GM12878 (cell line): ENCODE results near the gene BANP. TPM values are rescaled to one million over a fixed set of nuclear protein-coding genes. Genes with fewer than 3 reads are reported as not detected.

Experiments
- ATAC-seq: fragments of 200-7000 bp; cut with Tn5 transposase; 3 replicates; pipeline ENCODE4 v1.9.1; 2020; ENCODE audit warnings: mild to moderate bottlenecking, moderate library complexity
- BruUV-seq: library from RNA; stranded (reverse); fragments of 400-500 nt; replicated peaks from 2 replicates; lab custom pipeline; 2021; lab: Mats Ljungman, UMichigan
- CTCF ChIA-PET: fragments of 300-600 bp; sonication (Branson Sonifier 250); formaldehyde crosslinking; extraction: SDS; loops from one replicate; lab custom pipeline; 2021; ENCODE audit warnings: inconsistent platforms; lab: Yijun Ruan, JAX
- POLR2A ChIA-PET: fragments of 350-600 bp; formaldehyde crosslinking; extraction: SDS; loops from one replicate; lab custom pipeline; 2021; ENCODE audit warnings: inconsistent platforms; lab: Charles Lee
- RAD21 ChIA-PET: fragments of 300-600 bp; sonication (Branson Sonifier 250); formaldehyde crosslinking; loops from one replicate; lab custom pipeline; 2023; ENCODE audit warnings: antibody characterized with exemption; ENCODE audit not compliant: unreplicated experiment; lab: Charles Lee
- SMC1A ChIA-PET: fragments of 300-600 bp; sonication (Branson Sonifier 250); formaldehyde crosslinking; loops from one replicate; lab custom pipeline; 2023; ENCODE audit not compliant: unreplicated experiment, uncharacterized antibody; lab: Charles Lee
- DNase-seq: peaks from one replicate; pipeline ENCODE4 v3.0.0-alpha.2; 2011; ENCODE audit warnings: low read depth, low spot score
- FAIRE-seq: peaks from 3 replicates; lab custom pipeline; 2011; peaks lifted over from hg19 to GRCh38; lab: Jason Lieb, UNC
- H2AFZ ChIP-seq: 2 replicates; pipeline ENCODE4 v1.6.0; 2011; ENCODE audit warnings: low read depth, low read length, control low read depth; ENCODE audit not compliant: control insufficient read depth
- H3K27ac ChIP-seq: 2 replicates; pipeline ENCODE4 v1.5.1; 2011; ENCODE audit warnings: control low read depth; ENCODE audit not compliant: control insufficient read depth, insufficient read depth
- H3K27me3 ChIP-seq, 2 experiments: replicated peaks in 1 of 2; 2 replicates each; pipeline versions ENCODE4 v1.6.0 to v1.6.1; 2011; ENCODE audit warnings: low read length in 1 of 2; ENCODE audit not compliant: control insufficient read depth in 2 of 2, insufficient read depth in 2 of 2
- H3K36me3 ChIP-seq, 2 experiments: 2 replicates each; pipeline ENCODE4 v1.5.1; 2011; ENCODE audit warnings: low read length in 1 of 2; ENCODE audit not compliant: control insufficient read depth in 2 of 2, insufficient read depth in 2 of 2
- H3K4me1 ChIP-seq: 2 replicates; pipeline ENCODE4 v1.6.1; 2011; ENCODE audit warnings: mild to moderate bottlenecking, low read length, moderate library complexity, mixed read lengths; ENCODE audit not compliant: control insufficient read depth, insufficient read depth
- H3K4me2 ChIP-seq: 2 replicates; pipeline ENCODE4 v1.6.0; 2011; ENCODE audit warnings: control low read depth; ENCODE audit not compliant: control insufficient read depth, insufficient read depth
- H3K4me3 ChIP-seq: fragments of 200-600 bp; sonication (generic); 2 replicates; pipeline ENCODE4 v1.5.1; 2016
- H3K79me2 ChIP-seq: 2 replicates; pipeline ENCODE4 v1.6.0; 2011; ENCODE audit warnings: low read length; ENCODE audit not compliant: control insufficient read depth, insufficient read depth
- H3K9ac ChIP-seq: 2 replicates; pipeline ENCODE4 v1.8.0; 2011; ENCODE audit warnings: low read length, control low read depth, mixed read lengths; ENCODE audit not compliant: control insufficient read depth, insufficient read depth
- H3K9me3 ChIP-seq: replicated peaks from 3 replicates; pipeline ENCODE4 v1.5.1; 2011; ENCODE audit warnings: mild to moderate bottlenecking, low read length; ENCODE audit not compliant: control insufficient read depth, insufficient read depth
- H4K20me1 ChIP-seq: 2 replicates; pipeline ENCODE4 v1.6.0; 2011; ENCODE audit not compliant: control insufficient read depth, insufficient read depth
- ATF7 ChIP-seq: fragments of 450-650 bp; IDR thresholded peaks from 2 replicates; pipeline ENCODE4 v1.6.1; 2016; ENCODE audit warnings: low read depth, mild to moderate bottlenecking
- DPF2 ChIP-seq: fragments of 450-650 bp; IDR thresholded peaks from 2 replicates; pipeline ENCODE4 v1.6.1; 2017; ENCODE audit warnings: mild to moderate bottlenecking
- E2F4 ChIP-seq: IDR thresholded peaks from 2 replicates; pipeline ENCODE4 v1.6.1; 2012; ENCODE audit warnings: low read depth, low read length, improper control_type of control experiment
- EGR1 ChIP-seq, 2 experiments: IDR thresholded peaks; 1 replicate in 1 of 2; 2 replicates in 1 of 2; pipeline ENCODE4 v1.6.1; 2011 to 2012; ENCODE audit warnings: low read depth in 2 of 2, low read length in 2 of 2, borderline replicate concordance in 1 of 2, mild to moderate bottlenecking in 1 of 2, moderate library complexity in 1 of 2
- HCFC1 ChIP-seq: fragments of 150-350 bp; IDR thresholded peaks from 2 replicates; pipeline ENCODE4 v1.6.1; 2014; ENCODE audit warnings: low read length
- IKZF1 ChIP-seq: fragments of 450-650 bp; conservative IDR thresholded peaks from 2 replicates; pipeline ENCODE4 v1.6.1; 2017; ENCODE audit warnings: antibody characterized with exemption, mild to moderate bottlenecking
- MTA2 ChIP-seq: fragments of 450-650 bp; IDR thresholded peaks from 2 replicates; pipeline ENCODE4 v1.6.1; 2016; ENCODE audit warnings: low read depth, mild to moderate bottlenecking, moderate library complexity
- NRF1 ChIP-seq: conservative IDR thresholded peaks from 2 replicates; pipeline ENCODE4 v1.6.1; 2011; ENCODE audit warnings: mild to moderate bottlenecking, low read depth, low read length, improper control_type of control experiment
- POLR2A ChIP-seq: IDR thresholded peaks from 2 replicates; pipeline ENCODE4 v1.6.1; 2011; ENCODE audit warnings: low read depth, mild to moderate bottlenecking, low read length
- RAD51 ChIP-seq: fragments of 450-650 bp; IDR thresholded peaks from 2 replicates; pipeline ENCODE4 v1.6.1; 2016; ENCODE audit warnings: moderate library complexity, mild to moderate bottlenecking, inconsistent platforms
- RFX5 ChIP-seq: IDR thresholded peaks from 2 replicates; pipeline ENCODE4 v1.6.1; 2011; ENCODE audit warnings: low read depth, low read length, improper control_type of control experiment
- SKIL ChIP-seq: fragments of 450-650 bp; IDR thresholded peaks from 2 replicates; pipeline ENCODE4 v1.6.1; 2017; ENCODE audit warnings: mild to moderate bottlenecking, low read depth, inconsistent platforms; ENCODE audit not compliant: poor library complexity, severe bottlenecking
- TBL1XR1 ChIP-seq: IDR thresholded peaks from 2 replicates; pipeline ENCODE4 v1.6.1; 2012; ENCODE audit warnings: low read depth, low read length, improper control_type of control experiment
- TCF7 ChIP-seq: IDR thresholded peaks from 2 replicates; pipeline ENCODE4 v1.6.1; 2014; ENCODE audit warnings: antibody characterized with exemption, borderline replicate concordance
- ZZZ3 ChIP-seq: IDR thresholded peaks from 2 replicates; pipeline ENCODE4 v1.6.1; 2011; ENCODE audit warnings: low read depth; ENCODE audit not compliant: control insufficient read depth, insufficient read length
- WGBS: methylation state at CpG from one replicate; pipeline ENCODE4 v1.1.6; 2016; ENCODE audit warnings: low lambda C conversion rate; ENCODE audit not compliant: insufficient replicate concordance, insufficient coverage; ENCODE audit errors: missing lambda C conversion rate; 5-methylcytosine and 5-hydroxymethylcytosine counted together
- in situ Hi-C: fragments of 300-500 bp; cut with MboI; formaldehyde crosslinking; loops from 9 replicates; pipeline ENCODE4 v1.14.3; 2018; ENCODE audit warnings: mixed read lengths
- intact Hi-C: fragments of 100-400 bp; cut with micrococcal nuclease; formaldehyde crosslinking; loops from one replicate; pipeline ENCODE4 v1.14.2; 2022; ENCODE audit not compliant: unreplicated experiment
- polyA plus RNA-seq, 11 experiments: library from polyadenylated mRNA; depleted of rRNA in 4 of 11; unstranded in 6 of 11; stranded (reverse) in 5 of 11; fragments of >200 nt; fragmentation: Nextera tagmentation in 4 of 11; fragmentation: Illumina TruSeq in 1 of 11; extraction: Ambion mirVana in 4 of 11; extraction: Trizol in 1 of 11; gene quantifications; 1 replicate in 1 of 11; 2 replicates in 10 of 11; pipeline versions ENCODE4 v1.2.1 to v1.2.3, GENCODE V29; 2011 to 2016; ENCODE audit warnings: inconsistent platforms in 2 of 11, missing spikeins in 2 of 11, low read depth in 1 of 11
- total RNA-seq, 4 experiments: library from RNA; depleted of rRNA in 3 of 4; stranded (reverse); fragments of >200 nt in 3 of 4; fragmentation: Illumina TruSeq in 1 of 4; extraction: Trizol in 1 of 4; gene quantifications; 2 replicates each; pipeline versions ENCODE4 v1.2.1 to v1.2.3, GENCODE V29; 2013 to 2021

The BANP gene
- total and polyA plus RNA-seq, 10 of the 15 experiments (the other 5 are each of a cell fraction or from before 2014, with no cell fraction given), result 3.9 to 21.9 (median 12.2) TPM

GRCh38 chr16:87970186-87970585, 19.0 kb downstream of the BANP start:
- peaks cover 9% of the 10 kb centered on the region; the same call in 2 of the 3 replicates for H3K9me3 ChIP-seq
- FAIRE-seq (no peak), DNase-seq (no peak), ATAC-seq (no peak)
- ChIA-PET SMC1A (no interaction called here), POLR2A (interaction anchor here (0.7 kb wide), 1 partner anchor 14 kb away, joined by 9 read pairs; no protein-coding TSS in a partner anchor), CTCF (interaction anchor here (1.1 kb wide), 1 partner anchor 14 kb away, joined by 4 read pairs; no protein-coding TSS in a partner anchor), RAD21 (no interaction called here)
- no TSS peak for BruUV-seq
- intact Hi-C loops (no loop called here), in situ Hi-C loops (loop anchor here (25.0 kb wide), 1 partner anchor 467 kb away; no protein-coding TSS in a partner anchor)
- H4K20me1 ChIP-seq, result no peaks in the 10 kb centered on the region
- no peak overlapping the region for H3K9ac ChIP-seq
- WGBS, result 78% methylated on average over 3 of the region's 3 CpGs
- H3K79me2 ChIP-seq, result peaks cover 11% of the 10 kb centered on the region
- TF ChIP-seq POLR2A (no peak), SKIL (no peak), ATF7 (no peak), ZZZ3 (no peak), IKZF1 (no peak), RAD51 (no peak), DPF2 (no peak), TCF7 (no peak), EGR1 (IDR thresholded peaks at IDR 0.05; ENCODE audit: borderline replicate concordance in 1 of 2, low read depth in 2 of 2, low read length in 2 of 2) (no peak), HCFC1 (no peak), MTA2 (no peak), TBL1XR1 (no peak), NRF1 (no peak), E2F4 (no peak), RFX5 (no peak)
- H3K36me3 ChIP-seq, result no peaks in the 10 kb centered on the region
- H2AFZ ChIP-seq, result no peak overlapping the region
- H3K27me3 ChIP-seq, result no peaks in the 10 kb centered on the region
- H3K4me2 ChIP-seq, result no peak overlapping the region
- no peak overlapping the region for H3K27ac ChIP-seq
- no peak overlapping the region for H3K4me3 ChIP-seq
- H3K4me1 ChIP-seq, result no peaks in the 10 kb centered on the region; the same call in 1 of the 2 replicates
